HG03095 (cell line): ENCODE results near the gene ATRNL1.

Experiments
- ATAC-seq: cut with Tn5 transposase; IDR thresholded peaks from one replicate; pipeline ENCODE4 v1.9.1; 2021; ENCODE audit warnings: moderate library complexity; ENCODE audit not compliant: unreplicated experiment

The ATRNL1 gene

GRCh38 chr10:115972426-115972825, 879.3 kb downstream of the ATRNL1 start:
- no peak for ATAC-seq

DNA sequence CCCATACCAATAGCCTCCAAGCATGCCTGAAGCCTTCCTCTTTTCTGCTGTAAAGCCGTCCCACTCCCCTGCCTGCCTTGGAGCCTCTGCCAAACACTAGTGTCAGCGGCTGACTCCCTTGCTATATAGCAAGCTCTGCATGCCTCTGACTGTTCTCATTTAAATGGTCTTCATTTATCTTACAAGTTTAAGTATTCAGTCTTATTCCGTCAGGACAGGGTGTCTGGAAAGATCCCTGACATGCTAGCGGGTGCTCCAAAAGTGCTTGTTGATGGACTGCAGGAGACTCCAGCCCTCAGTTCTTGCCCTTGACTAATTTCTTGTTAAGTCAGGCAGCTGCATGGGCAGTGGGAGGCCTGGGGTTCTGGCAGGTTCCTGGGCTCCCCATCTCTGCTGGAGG, 881.2 kb downstream of the ATRNL1 start:
- ATAC-seq: no peak

GRCh38 chr10:115974816-115975430, 881.8 kb downstream of the ATRNL1 start:
- no peak for ATAC-seq

DNA sequence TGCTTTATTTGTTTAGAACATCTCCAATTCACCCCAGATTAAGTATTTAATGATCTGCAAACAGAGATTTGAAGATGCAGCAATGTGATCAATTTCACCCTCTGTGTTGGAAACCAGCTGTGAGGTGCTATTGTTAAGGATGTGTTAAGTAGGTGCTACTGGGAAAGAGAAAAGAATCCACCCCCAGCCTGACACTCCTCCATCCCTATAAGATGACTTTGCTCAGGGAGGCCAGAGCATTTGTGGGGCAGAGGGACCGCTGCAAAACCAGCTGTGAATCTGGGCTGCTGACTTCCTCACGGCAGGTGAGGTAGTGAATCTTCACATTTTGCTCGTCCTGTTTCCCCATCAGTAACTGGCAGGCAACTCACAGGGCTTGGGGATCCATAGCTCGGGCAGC, 882.3 kb downstream of the ATRNL1 start:
- no peak for ATAC-seq

- ATAC-seq: no peak
These were observed 883.2 kb downstream of the ATRNL1 start for GRCh38 chr10:115976342-115976741.

DNA sequence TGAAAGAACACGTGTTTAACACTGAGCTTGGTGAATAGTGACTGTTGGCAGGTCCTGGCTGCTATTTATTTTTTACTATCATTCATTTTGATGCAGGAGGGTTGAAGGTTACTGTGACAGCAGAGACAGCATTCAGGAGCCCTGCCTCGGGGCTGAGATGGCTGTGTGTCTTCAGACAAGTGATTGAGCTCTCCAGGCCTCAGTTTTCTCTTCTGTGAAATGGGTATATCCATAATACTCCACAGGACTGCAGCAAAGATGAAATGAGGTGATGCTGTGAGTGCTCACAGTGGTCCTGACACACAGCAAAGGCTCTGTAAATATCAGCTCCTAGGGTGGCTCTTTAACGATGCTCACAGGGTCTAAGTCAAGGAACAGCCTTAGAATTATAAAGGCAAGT, 884.7 kb downstream of the ATRNL1 start:
- ATAC-seq: no peak

- ATAC-seq: no peak
These were observed 886.4 kb downstream of the ATRNL1 start for GRCh38 chr10:115979576-115979975.

GRCh38 chr10:115980470-115980869, 887.3 kb downstream of the ATRNL1 start:
- ATAC-seq: no peak

- no peak for ATAC-seq
These were observed 887.9 kb downstream of the ATRNL1 start for GRCh38 chr10:115981081-115981480.

DNA sequence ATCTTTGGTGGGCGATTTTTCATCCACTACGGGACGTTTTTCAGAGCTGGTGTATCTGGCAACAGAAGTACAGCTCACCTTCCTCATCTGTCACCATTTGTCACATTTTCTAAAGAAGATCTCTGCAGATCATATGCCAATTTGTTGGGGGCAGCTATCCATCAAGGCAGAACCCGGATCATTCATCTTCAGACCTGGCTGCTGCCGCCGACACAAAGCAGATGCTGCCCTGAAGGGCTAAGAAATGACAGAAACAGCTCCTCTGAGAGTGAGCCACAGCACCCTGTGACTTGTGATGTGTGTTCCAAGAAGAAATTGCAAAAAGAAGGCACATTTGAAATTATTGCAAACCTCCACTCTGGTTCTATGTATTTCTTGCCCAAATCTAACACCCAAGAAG, 888.9 kb downstream of the ATRNL1 start:
- no peak for ATAC-seq

GRCh38 chr10:115982526-115982925, 889.4 kb downstream of the ATRNL1 start:
- ATAC-seq: no peak

DNA sequence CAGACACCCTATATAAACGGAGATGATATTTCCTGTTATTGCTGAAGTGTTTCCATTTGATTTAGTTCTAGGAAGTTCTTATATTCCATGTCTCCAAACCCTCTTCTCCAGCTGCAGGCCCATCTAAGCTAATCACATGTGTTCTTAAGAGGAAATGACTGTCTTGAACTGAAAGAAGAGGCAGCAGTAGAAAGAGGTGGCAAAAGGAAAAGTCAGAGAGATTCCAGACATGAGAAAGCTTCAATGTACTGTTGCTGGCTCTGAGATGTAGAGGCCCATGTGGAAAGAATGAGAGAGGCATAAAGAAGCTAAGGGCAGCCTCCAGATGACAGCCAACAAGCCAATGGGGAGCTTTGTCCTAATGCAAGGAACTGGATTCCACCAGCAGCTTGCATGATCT, 892.6 kb downstream of the ATRNL1 start:
- ATAC-seq: no peak

DNA sequence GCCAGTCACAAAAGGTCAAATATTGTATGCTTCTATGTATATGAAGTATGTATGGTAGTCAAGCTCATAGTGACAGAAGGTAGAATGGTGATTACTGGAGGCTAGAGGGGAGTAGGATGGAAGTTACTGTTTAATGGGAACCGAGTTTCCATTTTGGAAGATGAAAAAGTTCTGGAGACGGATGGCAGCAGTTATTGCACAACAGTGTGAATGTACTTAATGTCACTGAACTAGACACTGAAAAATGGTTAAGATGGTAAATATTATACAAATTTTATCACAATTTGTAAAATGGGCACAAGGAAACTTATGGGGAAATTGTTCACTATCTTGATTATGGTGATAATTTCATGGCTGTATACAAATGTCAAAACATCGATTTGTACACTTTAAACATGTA, 895.2 kb downstream of the ATRNL1 start:
- no peak for ATAC-seq

DNA sequence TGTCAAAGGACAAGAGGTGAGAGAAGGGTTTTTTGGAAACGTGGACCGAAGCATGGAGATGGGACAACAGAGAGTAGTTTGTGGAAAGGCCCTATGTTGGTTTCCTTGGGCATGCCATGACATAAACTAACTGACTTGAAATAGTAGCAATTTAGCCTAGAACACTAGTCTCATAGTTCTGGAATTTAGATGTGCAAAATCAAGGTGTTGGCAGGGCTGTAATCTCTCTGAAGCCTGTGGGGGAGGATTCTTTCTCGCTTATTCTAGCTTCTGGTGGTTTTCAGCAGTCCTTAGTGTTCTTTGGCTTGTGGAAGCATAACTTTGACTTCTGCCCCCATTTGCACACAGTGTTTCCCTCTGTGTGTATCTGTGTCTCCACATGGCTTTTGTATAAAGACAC, 896.5 kb downstream of the ATRNL1 start:
- no peak for ATAC-seq

DNA sequence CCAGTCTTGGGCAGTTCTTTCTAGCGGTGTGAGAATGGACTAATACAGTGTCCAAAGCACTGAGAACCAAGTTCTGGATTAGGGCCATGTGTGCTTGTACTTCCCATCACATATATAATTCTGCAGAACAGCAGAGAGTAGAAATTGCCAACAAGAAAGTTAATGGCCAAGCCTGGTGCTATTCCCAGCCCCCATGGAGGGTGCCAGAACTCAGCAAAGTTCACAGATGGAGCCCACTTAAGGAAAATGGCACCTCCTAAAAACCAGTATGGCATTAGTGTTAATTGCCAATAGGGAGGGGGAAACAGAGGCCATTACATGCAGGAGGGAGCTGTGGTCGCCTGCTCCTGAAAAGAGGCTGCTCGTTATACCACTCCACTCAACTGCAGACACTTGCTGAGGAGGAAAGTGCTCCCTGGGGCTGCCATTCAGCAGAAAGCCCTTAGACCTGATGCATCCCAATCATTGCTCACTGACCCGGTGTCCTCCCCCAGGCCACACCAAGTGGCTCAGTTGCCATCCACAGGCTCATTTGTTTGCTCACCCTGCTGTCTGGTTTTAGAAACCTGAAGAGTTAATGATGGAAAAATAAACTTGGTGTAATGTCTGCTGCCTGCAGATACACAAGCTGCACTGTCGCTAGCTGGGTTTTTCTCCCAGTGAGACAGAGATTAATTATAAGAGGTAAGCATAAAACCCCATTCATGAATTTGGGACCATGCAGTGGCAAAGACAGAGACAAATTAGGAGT, 899.2 kb downstream of the ATRNL1 start:
- ATAC-seq: no peak

GRCh38 chr10:115996031-115996430, 902.9 kb downstream of the ATRNL1 start:
- no peak for ATAC-seq

- ATAC-seq: no peak
These were observed 905.1 kb downstream of the ATRNL1 start for GRCh38 chr10:115998301-115998700.
